Amniotic epithelial cell (primary cell): Measurements from ENCODE around the gene ATP23.

Experiments
- DNase-seq: peaks from one replicate; pipeline ENCODE4 v3.0.0-alpha.2; 2010; ENCODE audit warnings: low read depth

Gene ATP23

DNA sequence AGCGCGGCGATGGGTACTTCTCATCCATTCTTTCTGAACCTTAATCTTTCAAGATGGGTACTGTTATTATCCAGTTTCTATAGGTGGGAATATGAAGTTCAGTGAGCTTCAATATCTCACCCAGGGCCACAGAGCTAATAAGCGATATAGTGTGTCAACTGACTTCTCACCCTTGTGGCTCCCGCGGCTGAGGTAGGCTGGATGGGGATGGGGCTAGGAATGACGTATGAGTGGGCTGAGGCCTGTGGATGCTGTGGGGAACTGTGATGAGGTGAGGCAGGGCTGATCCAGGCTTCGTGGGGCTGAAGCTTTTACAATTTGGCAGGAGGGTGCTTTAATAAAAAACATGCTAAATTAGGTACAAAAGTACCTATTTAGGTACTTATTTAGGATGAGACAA is 32.9 kb upstream of the ATP23 start:
- no peak for DNase-seq

GRCh38 chr12:57909056-57909455 is 32.3 kb upstream of the ATP23 start:
- no peak for DNase-seq

- no peak for DNase-seq
Observed at GRCh38 chr12:57909611-57910010, 31.8 kb upstream of the ATP23 start.

DNA sequence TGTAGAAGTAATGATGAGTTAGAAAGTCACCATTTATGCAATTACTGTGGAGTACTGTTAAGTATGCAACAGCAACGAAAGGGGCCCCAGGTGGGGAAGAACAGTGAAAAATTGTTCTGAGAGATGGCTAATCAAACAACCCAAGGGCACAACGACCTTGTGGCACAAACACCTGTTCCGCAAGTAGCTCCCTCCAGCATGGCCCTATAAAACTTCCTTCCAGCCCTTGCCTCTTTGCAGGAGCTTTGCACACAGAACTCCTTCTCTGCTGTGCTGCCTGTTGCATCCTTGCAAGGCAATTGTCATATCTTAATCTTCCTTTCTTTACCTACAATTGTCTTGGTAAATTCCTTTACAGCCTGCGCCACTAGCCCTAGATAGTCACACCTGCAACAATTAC is 23.2 kb upstream of the ATP23 start:
- no peak for DNase-seq

DNA sequence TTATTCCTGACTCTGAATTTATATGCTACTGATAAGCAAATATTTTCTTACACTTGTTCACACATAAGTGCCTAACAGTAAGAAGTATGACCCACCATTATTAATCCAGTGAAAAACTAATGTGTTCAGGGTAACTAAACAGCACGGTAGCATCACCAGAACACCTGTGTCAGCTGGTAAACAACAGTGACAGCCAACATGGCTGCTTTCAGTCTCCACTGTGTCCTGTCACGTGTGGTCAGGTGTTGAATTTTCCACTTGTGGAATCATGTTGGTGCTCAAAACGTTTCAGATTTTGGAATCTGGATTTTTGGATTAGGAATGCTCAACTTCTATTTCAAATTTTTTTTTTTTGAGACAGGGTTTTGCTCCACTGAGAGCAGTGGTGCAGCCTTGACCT is 14.3 kb upstream of the ATP23 start:
- DNase-seq = no peak

GRCh38 chr12:57929092-57929830 is 12.1 kb upstream of the ATP23 start:
- no peak for DNase-seq

- DNase-seq = no peak
Observed at GRCh38 chr12:57934819-57935218, 6.5 kb upstream of the ATP23 start.

DNA sequence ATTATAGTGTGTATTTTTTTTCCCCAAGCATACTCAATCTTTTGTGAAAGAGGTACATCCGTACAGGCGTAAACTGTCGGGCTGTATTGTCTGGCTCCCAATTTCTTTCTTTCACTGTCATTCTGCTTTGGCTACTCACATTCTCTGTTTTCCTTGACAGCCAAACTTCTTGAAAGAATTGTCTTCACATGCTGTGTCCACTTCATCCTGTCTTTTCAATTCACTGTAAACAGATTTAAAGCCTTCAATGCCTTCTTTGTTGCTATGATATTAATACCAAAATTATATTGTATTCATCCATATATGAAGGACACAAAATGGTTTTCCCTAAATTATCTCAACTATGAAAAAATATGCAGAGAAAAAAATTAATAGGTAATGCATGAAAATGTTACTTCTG is 6.0 kb upstream of the ATP23 start:
- no peak for DNase-seq

GRCh38 chr12:57935839-57936512 is 5.4 kb upstream of the ATP23 start:
- peak; percentile 90 for DNase-seq

DNA sequence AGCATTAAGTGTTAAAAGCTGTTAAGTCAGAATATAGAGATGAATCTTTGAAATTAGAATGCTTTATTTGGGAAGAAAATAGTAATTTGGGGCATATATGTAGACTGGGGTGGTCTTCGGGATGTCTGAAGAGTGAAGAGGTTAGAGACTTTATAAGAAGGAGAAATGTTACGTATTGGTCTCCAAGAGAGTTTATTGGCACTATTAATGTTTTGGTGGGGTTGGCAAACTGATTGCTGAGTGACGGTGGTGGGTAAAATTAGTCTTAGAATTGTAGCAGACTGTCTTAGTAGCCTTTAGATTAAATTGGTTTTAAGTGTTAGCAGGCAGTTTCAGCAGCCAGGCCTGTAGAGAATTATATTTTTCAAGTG is 4.9 kb upstream of the ATP23 start:
- DNase-seq = no peak

DNA sequence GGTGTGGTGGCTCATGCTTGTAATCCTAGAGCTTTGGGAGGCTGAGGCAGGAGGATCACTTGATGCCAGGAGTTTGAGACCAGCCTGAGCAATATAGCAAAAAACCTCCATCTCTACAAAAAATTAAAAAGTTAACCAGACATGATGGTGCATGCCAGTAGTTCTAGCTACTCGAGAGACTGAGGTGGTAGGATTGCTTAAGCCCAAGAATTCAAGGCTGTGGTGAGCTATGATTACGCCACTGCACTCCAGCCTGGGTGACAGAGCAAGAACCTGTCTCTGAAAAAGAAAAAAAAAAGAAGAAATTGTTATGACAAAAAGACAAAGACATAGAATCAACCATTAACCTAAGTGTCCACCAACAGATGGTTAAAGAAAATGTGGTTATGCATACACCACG is 2.1 kb upstream of the ATP23 start:
- DNase-seq = peak; percentile 60

- no peak for DNase-seq
Observed at GRCh38 chr12:57940052-57940914, 1.1 kb upstream of the ATP23 start.

- no peak for DNase-seq
Observed at GRCh38 chr12:57940915-57941164, 527 bp upstream of the ATP23 start.

GRCh38 chr12:57943438-57944080 is 2.2 kb downstream of the ATP23 start:
- no peak for DNase-seq

GRCh38 chr12:57944313-57945023 is 3.1 kb downstream of the ATP23 start:
- DNase-seq = no peak

DNA sequence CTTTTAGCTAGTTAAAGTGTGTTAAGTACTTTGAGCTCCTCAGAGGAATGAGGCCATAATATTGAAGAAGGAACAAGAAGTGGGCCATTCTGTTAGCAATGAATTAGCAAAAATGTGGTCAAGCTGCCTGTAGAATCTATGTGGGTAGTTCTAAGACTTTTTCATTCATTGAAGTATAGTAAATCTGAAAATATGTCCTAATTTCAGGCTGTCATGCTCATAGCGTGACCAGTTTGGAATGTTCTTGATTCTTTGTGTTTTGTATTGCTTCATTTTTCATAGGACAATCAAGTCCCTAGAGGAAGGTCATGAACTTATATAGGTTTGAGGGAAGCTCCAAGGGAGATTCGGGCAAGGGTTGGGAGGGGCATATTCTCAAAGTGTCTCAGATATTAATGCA is 11.4 kb downstream of the ATP23 start:
- no peak for DNase-seq

DNA sequence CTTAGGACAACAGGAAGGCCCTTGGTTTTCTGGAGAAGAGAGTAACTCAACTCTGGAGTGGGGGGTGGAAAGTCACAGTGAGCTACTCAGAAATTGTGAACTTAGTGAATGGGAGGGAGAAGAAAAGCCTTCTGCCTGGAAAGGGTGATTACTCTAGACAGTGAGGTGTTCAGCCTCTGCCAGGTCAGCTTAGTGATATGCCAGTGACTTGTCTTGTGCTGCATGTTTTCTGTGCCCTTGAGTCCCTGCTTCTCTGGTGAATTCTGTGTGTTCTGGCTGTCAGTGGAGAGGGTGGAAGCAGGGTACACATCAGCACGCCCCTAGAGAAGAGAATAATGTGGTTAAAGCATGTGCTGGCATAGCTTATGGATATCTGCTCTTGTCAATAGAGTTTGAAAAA is 13.4 kb downstream of the ATP23 start:
- peak; percentile 27 for DNase-seq

- no peak for DNase-seq
Observed at GRCh38 chr12:57958061-57958657, 16.8 kb downstream of the ATP23 start.

GRCh38 chr12:57964421-57964820 is 23.1 kb downstream of the ATP23 start:
- DNase-seq = no peak

DNA sequence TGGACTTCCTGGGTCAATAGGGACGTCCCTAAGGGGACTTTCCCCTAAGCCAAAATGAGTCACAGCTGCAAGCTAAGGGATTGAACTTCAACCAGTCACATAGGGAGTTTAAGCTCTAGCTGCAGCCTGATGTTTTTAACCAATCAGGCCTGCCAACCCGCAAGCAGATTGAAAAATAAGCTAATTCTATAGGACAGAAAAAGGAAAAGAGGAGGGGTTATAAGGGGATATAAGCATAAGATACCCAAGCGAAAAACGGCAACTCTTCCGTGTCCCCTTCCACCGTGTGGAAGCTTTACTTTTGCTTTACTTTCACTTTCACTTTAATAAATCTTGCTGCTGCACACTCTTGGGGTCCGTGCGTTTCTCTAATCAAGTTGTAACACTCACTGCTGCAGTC is 24.4 kb downstream of the ATP23 start:
- no peak for DNase-seq

DNA sequence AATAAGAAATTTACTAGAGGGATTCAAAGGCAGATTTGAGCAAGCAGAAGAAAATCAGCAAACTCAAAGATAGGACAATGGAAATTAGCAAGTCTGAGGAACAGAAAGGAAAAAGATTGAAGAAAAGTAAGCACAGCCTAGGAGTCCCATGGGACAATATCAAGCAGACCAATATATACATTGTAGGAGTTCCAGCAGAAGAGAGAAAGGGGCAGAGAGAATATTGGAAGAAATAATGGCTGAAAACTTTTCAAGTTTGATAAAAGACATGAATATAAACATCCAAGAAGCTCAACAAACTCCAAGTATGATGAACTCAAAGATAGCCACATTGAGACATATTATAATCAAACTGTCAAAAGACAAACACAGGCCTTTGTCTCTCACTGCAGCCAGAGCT is 25.2 kb downstream of the ATP23 start:
- no peak for DNase-seq
